NOMO-1 (cell line): ENCODE data around the gene CLDN22.
"Not testable (repeated sequence)": the region's sequence is repeated elsewhere in the genome, so short reads cannot be mapped to it uniquely, and the experiment has no call there.

ENCODE experiments used
- DNase-seq, 2 experiments: peaks; one replicate each; lab custom pipeline; 2025; ENCODE audit not compliant: unreplicated experiment in 2 of 2; lab: John Stamatoyannopoulos, UW

Gene CLDN22

GRCh38 chr4:183347566-183347965 is 27.5 kb upstream of the CLDN22 start:
- DNase-seq = no peak

- no peak for DNase-seq
These were observed 27.1 kb upstream of the CLDN22 start for GRCh38 chr4:183347146-183347545.

GRCh38 chr4:183345261-183345660 is 25.2 kb upstream of the CLDN22 start:
- DNase-seq = no peak

- no peak for DNase-seq
These were observed 24.6 kb upstream of the CLDN22 start for GRCh38 chr4:183344523-183345255.

GRCh38 chr4:183343730-183344129 is 23.7 kb upstream of the CLDN22 start:
- no peak for DNase-seq

- DNase-seq = no peak
These were observed 22.8 kb upstream of the CLDN22 start for GRCh38 chr4:183342541-183343533.

- no peak for DNase-seq
These were observed 17.8 kb upstream of the CLDN22 start for GRCh38 chr4:183337833-183338232.

GRCh38 chr4:183337349-183337748 is 17.3 kb upstream of the CLDN22 start:
- DNase-seq = no peak

- DNase-seq = no peak
These were observed 15.4 kb upstream of the CLDN22 start for GRCh38 chr4:183335369-183335940.

GRCh38 chr4:183333983-183334382 is 13.9 kb upstream of the CLDN22 start:
- no peak for DNase-seq

GRCh38 chr4:183333202-183333601 is 13.1 kb upstream of the CLDN22 start:
- no peak for DNase-seq

- no peak for DNase-seq
These were observed 12.4 kb upstream of the CLDN22 start for GRCh38 chr4:183332447-183332846.

- no peak for DNase-seq
These were observed 10.8 kb upstream of the CLDN22 start for GRCh38 chr4:183330841-183331240.

GRCh38 chr4:183329954-183330742 is 10.1 kb upstream of the CLDN22 start:
- DNase-seq = no peak

GRCh38 chr4:183329244-183329643 is 9.2 kb upstream of the CLDN22 start:
- no peak for DNase-seq

- DNase-seq = no peak
These were observed 8.8 kb upstream of the CLDN22 start for GRCh38 chr4:183328832-183329231.

- no peak for DNase-seq
These were observed 7.8 kb upstream of the CLDN22 start for GRCh38 chr4:183327827-183328226.

GRCh38 chr4:183326853-183327252 is 6.8 kb upstream of the CLDN22 start:
- DNase-seq = no peak

GRCh38 chr4:183326387-183326786 is 6.3 kb upstream of the CLDN22 start:
- DNase-seq = not testable (repeated sequence)

GRCh38 chr4:183324619-183325018 is 4.5 kb upstream of the CLDN22 start:
- no peak for DNase-seq

- DNase-seq = not testable (repeated sequence)
These were observed 4.0 kb upstream of the CLDN22 start for GRCh38 chr4:183324056-183324455.
